WTC11 (cell line): ENCODE results near the gene PTPRT. TPM values are rescaled to one million over a fixed set of nuclear protein-coding genes. Genes with fewer than 3 reads are reported as not detected.

Experiments used
- ATAC-seq: fragments of 200-7000 bp; cut with Tn5 transposase; 2 replicates; pipeline ENCODE4 v1.10.0; 2021; ENCODE audit warnings: mild to moderate bottlenecking, moderate library complexity
- CTCF ChIA-PET: fragments of 300-600 bp; sonication (Branson Sonifier 250); formaldehyde crosslinking; loops from one replicate; lab custom pipeline; 2021; ENCODE audit warnings: antibody characterized with exemption; lab: Charles Lee
- POLR2A ChIA-PET: fragments of 350-600 bp; sonication (Branson Sonifier 250); formaldehyde crosslinking; loops from one replicate; lab custom pipeline; 2021; ENCODE audit warnings: antibody characterized with exemption; lab: Charles Lee
- DNase-seq: peaks from one replicate; pipeline ENCODE4 v3.0.0; 2021; ENCODE audit warnings: low spot score
- H3K27ac Mint-ChIP-seq: 2 replicates; pipeline ENCODE4 v1.8.0; 2021; ENCODE audit warnings: mixed read lengths
- H3K27me3 Mint-ChIP-seq: 2 replicates; pipeline ENCODE4 v1.8.0; 2021; ENCODE audit warnings: low read depth, mild to moderate bottlenecking, moderate library complexity, mixed read lengths
- H3K36me3 Mint-ChIP-seq: 2 replicates; pipeline ENCODE4 v1.8.0; 2021; ENCODE audit warnings: mixed read lengths
- H3K4me1 Mint-ChIP-seq: 2 replicates; pipeline ENCODE4 v1.8.0; 2022; ENCODE audit warnings: mixed read lengths
- H3K4me3 Mint-ChIP-seq: 2 replicates; pipeline ENCODE4 v1.8.0; 2021; ENCODE audit warnings: mild to moderate bottlenecking, moderate library complexity, mixed read lengths
- H3K9me3 Mint-ChIP-seq: 2 replicates; pipeline ENCODE4 v1.8.0; 2021; ENCODE audit warnings: mixed read lengths
- CBFB ChIP-seq: sonication (generic); formaldehyde crosslinking; IDR thresholded peaks from 2 replicates; pipeline ENCODE4 v1.8.1; 2022; ENCODE audit warnings: mild to moderate bottlenecking, low read depth, missing genetic modification reagents
- ELF4 ChIP-seq: sonication (generic); formaldehyde crosslinking; IDR thresholded peaks from 2 replicates; pipeline ENCODE4 v1.8.1; 2022; ENCODE audit warnings: low read depth, mild to moderate bottlenecking, moderate library complexity, missing genetic modification reagents
- ETV6 ChIP-seq: sonication (generic); formaldehyde crosslinking; IDR thresholded peaks from 2 replicates; pipeline ENCODE4 v1.8.1; 2022; ENCODE audit warnings: mild to moderate bottlenecking, missing genetic modification reagents
- IRF2 ChIP-seq: sonication (generic); formaldehyde crosslinking; IDR thresholded peaks from 2 replicates; pipeline ENCODE4 v1.8.0; 2022; ENCODE audit warnings: low read depth, missing genetic modification reagents, borderline replicate concordance
- JUN ChIP-seq: sonication (generic); formaldehyde crosslinking; IDR thresholded peaks from 2 replicates; pipeline ENCODE4 v1.8.0; 2023; ENCODE audit warnings: mild to moderate bottlenecking, missing genetic modification reagents
- KAT7 ChIP-seq: sonication (generic); formaldehyde crosslinking; IDR thresholded peaks from 2 replicates; pipeline ENCODE4 v1.8.1; 2023; ENCODE audit warnings: missing genetic modification reagents, mild to moderate bottlenecking, borderline replicate concordance
- NR3C1 ChIP-seq: sonication (generic); formaldehyde crosslinking; conservative IDR thresholded peaks from 2 replicates; pipeline ENCODE4 v1.8.1; 2023; ENCODE audit warnings: low read depth, mild to moderate bottlenecking, missing genetic modification reagents
- RELA ChIP-seq: sonication (generic); formaldehyde crosslinking; IDR thresholded peaks from 2 replicates; pipeline ENCODE4 v1.8.1; 2022; ENCODE audit warnings: missing genetic modification reagents, mild to moderate bottlenecking, borderline replicate concordance
- SOX15 ChIP-seq: fragments of 250-450 bp; sonication (Bioruptor Pico); IDR thresholded peaks from 2 replicates; pipeline ENCODE4 v1.9.0; 2021; ENCODE audit warnings: mild to moderate bottlenecking
- ZNF121 ChIP-seq: sonication (generic); formaldehyde crosslinking; IDR thresholded peaks from 2 replicates; pipeline ENCODE4 v1.8.0; 2023; ENCODE audit warnings: missing genetic modification reagents
- ZNF317 ChIP-seq: sonication (generic); formaldehyde crosslinking; IDR thresholded peaks from 2 replicates; pipeline ENCODE4 v1.8.1; 2023; ENCODE audit warnings: low read depth, mild to moderate bottlenecking, moderate library complexity, missing genetic modification reagents, borderline replicate concordance
- ZNF416 ChIP-seq: fragments of 250-450 bp; sonication (Bioruptor Pico); IDR thresholded peaks from 2 replicates; pipeline ENCODE4 v1.9.0; 2021; ENCODE audit warnings: mild to moderate bottlenecking, inconsistent platforms
- total RNA-seq: library from RNA; stranded (reverse); gene quantifications from 3 replicates; pipeline ENCODE4 v1.2.3, GENCODE V29; 2021
- TF ChIP-seq, protein P1 (sequence below): sonication (generic); formaldehyde crosslinking; IDR thresholded peaks from 2 replicates; pipeline ENCODE4 v1.8.0; 2023; ENCODE audit warnings: mild to moderate bottlenecking, missing genetic modification reagents
- TF ChIP-seq, protein P2 (sequence below): sonication (generic); formaldehyde crosslinking; IDR thresholded peaks from 2 replicates; pipeline ENCODE4 v1.8.0; 2023; ENCODE audit warnings: missing genetic modification reagents, mild to moderate bottlenecking, borderline replicate concordance
- TF ChIP-seq, protein P3 (sequence below): sonication (generic); formaldehyde crosslinking; IDR thresholded peaks from 2 replicates; pipeline ENCODE4 v1.8.0; 2023; ENCODE audit warnings: missing genetic modification reagents
- TF ChIP-seq, protein P4 (sequence below): sonication (generic); formaldehyde crosslinking; IDR thresholded peaks from 2 replicates; pipeline ENCODE4 v1.8.1; 2022; ENCODE audit warnings: low read depth, missing genetic modification reagents, borderline replicate concordance
- TF ChIP-seq, protein P5 (sequence below): sonication (generic); formaldehyde crosslinking; conservative IDR thresholded peaks from 2 replicates; pipeline ENCODE4 v1.8.1; 2023; ENCODE audit warnings: mild to moderate bottlenecking, low read depth, missing genetic modification reagents, moderate library complexity

Gene PTPRT
- total RNA-seq, 1 experiment from 2014 or later, result 1.1 TPM

DNA sequence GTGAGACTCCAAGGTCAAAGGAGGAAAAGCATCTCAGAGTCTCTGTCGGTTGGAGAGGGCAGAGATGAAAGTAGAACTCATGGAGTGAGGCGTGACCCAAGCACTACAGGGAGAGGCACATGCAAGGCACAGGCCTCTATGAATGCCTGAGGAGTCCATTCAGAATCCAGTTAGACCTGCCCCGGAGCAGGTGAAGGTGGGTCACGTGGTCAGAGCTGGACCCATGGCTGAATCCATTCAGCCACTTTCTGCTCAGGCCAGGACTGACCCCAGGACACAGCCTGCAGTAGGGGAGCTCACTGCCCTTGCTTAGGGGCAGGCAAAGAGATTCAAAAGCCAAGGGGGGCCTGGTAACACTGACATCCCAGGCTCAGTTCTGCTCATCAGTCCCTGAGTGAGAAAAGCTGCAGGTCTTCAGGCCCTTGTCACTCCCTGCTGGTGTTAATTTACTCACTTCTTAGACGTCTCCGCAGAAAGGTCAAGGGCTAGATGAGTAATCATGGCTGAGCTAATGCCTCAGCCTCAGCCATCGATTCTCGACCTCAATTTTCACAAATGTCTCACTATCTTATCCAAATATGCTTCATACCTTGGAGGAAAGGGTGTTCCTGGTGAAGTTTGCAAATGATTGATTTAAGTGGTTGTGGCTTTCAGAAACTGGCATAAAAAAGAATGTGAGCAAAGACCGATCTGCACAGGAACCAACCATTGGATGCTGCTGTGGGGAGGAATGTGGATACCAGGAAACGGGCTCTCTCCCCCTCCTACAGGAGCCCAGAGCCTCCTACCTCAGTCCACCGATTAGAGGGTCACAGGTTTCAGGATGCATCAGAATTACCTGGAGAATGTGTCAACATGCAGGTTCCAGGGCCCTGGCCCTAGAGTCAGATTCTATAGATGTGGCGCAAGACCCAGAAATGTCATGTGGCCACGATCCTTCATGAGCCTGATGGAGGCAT is 584.4 kb downstream of the PTPRT start (continued):
- TF ChIP-seq, protein P1, sequence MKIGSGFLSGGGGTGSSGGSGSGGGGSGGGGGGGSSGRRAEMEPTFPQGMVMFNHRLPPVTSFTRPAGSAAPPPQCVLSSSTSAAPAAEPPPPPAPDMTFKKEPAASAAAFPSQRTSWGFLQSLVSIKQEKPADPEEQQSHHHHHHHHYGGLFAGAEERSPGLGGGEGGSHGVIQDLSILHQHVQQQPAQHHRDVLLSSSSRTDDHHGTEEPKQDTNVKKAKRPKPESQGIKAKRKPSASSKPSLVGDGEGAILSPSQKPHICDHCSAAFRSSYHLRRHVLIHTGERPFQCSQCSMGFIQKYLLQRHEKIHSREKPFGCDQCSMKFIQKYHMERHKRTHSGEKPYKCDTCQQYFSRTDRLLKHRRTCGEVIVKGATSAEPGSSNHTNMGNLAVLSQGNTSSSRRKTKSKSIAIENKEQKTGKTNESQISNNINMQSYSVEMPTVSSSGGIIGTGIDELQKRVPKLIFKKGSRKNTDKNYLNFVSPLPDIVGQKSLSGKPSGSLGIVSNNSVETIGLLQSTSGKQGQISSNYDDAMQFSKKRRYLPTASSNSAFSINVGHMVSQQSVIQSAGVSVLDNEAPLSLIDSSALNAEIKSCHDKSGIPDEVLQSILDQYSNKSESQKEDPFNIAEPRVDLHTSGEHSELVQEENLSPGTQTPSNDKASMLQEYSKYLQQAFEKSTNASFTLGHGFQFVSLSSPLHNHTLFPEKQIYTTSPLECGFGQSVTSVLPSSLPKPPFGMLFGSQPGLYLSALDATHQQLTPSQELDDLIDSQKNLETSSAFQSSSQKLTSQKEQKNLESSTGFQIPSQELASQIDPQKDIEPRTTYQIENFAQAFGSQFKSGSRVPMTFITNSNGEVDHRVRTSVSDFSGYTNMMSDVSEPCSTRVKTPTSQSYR (CRISPR knock-in tag), result no peak
- TF ChIP-seq CBFB (CRISPR knock-in tag) (no peak), JUN (CRISPR knock-in tag) (no peak), NR3C1 (CRISPR knock-in tag) (no peak), IRF2 (no peak), ELF4 (CRISPR knock-in tag) (no peak), SOX15 (CRISPR knock-in tag) (no peak), ZNF317 (CRISPR knock-in tag) (no peak), ZNF416 (CRISPR knock-in tag) (no peak), RELA (CRISPR knock-in tag) (no peak), KAT7 (CRISPR knock-in tag) (no peak)
- TF ChIP-seq, protein P2, sequence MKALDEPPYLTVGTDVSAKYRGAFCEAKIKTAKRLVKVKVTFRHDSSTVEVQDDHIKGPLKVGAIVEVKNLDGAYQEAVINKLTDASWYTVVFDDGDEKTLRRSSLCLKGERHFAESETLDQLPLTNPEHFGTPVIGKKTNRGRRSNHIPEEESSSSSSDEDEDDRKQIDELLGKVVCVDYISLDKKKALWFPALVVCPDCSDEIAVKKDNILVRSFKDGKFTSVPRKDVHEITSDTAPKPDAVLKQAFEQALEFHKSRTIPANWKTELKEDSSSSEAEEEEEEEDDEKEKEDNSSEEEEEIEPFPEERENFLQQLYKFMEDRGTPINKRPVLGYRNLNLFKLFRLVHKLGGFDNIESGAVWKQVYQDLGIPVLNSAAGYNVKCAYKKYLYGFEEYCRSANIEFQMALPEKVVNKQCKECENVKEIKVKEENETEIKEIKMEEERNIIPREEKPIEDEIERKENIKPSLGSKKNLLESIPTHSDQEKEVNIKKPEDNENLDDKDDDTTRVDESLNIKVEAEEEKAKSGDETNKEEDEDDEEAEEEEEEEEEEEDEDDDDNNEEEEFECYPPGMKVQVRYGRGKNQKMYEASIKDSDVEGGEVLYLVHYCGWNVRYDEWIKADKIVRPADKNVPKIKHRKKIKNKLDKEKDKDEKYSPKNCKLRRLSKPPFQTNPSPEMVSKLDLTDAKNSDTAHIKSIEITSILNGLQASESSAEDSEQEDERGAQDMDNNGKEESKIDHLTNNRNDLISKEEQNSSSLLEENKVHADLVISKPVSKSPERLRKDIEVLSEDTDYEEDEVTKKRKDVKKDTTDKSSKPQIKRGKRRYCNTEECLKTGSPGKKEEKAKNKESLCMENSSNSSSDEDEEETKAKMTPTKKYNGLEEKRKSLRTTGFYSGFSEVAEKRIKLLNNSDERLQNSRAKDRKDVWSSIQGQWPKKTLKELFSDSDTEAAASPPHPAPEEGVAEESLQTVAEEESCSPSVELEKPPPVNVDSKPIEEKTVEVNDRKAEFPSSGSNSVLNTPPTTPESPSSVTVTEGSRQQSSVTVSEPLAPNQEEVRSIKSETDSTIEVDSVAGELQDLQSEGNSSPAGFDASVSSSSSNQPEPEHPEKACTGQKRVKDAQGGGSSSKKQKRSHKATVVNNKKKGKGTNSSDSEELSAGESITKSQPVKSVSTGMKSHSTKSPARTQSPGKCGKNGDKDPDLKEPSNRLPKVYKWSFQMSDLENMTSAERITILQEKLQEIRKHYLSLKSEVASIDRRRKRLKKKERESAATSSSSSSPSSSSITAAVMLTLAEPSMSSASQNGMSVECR (CRISPR knock-in tag), result no peak
- TF ChIP-seq, protein P3, sequence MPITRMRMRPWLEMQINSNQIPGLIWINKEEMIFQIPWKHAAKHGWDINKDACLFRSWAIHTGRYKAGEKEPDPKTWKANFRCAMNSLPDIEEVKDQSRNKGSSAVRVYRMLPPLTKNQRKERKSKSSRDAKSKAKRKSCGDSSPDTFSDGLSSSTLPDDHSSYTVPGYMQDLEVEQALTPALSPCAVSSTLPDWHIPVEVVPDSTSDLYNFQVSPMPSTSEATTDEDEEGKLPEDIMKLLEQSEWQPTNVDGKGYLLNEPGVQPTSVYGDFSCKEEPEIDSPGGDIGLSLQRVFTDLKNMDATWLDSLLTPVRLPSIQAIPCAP (CRISPR knock-in tag), result no peak

DNA sequence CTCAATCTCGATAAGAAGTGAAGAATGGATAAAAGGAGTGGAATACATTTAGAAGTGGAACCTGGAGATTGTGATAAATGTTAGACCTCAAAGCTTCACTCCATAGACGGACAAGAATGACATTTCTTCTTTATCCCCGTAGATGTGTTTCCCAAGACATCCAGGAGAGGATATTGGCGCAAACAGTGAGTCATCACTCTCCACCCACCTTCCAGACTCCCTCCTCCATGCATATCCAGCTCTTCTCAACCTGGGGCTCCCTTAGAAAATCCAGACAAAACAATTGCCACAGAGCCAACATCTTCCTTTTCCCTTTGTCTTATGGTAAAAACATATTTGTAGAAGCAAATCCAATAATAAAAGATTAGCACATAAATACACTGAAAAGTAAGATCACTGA is 586.1 kb downstream of the PTPRT start:
- no peak overlapping the region for H3K4me3 Mint-ChIP-seq
- H3K27me3 Mint-ChIP-seq, result no peaks in the 10 kb centered on the region; the same call in 1 of the 2 replicates
- H3K9me3 Mint-ChIP-seq, result no peaks in the 10 kb centered on the region
- ATAC-seq, result no peak
- DNase-seq, result no peak
- no peak overlapping the region for H3K27ac Mint-ChIP-seq
- POLR2A ChIA-PET, result no interaction called here
- peaks cover 3% of the 10 kb centered on the region for H3K4me1 Mint-ChIP-seq
- CTCF ChIA-PET, result no interaction called here
- H3K36me3 Mint-ChIP-seq, result no peaks in the 10 kb centered on the region
- TF ChIP-seq, protein P4, sequence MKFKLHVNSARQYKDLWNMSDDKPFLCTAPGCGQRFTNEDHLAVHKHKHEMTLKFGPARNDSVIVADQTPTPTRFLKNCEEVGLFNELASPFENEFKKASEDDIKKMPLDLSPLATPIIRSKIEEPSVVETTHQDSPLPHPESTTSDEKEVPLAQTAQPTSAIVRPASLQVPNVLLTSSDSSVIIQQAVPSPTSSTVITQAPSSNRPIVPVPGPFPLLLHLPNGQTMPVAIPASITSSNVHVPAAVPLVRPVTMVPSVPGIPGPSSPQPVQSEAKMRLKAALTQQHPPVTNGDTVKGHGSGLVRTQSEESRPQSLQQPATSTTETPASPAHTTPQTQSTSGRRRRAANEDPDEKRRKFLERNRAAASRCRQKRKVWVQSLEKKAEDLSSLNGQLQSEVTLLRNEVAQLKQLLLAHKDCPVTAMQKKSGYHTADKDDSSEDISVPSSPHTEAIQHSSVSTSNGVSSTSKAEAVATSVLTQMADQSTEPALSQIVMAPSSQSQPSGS (CRISPR knock-in tag), result no peak
- TF ChIP-seq ZNF121 (CRISPR knock-in tag) (no peak), ETV6 (no peak)
- TF ChIP-seq, protein P2 (CRISPR knock-in tag), result no peak
- TF ChIP-seq, protein P5, sequence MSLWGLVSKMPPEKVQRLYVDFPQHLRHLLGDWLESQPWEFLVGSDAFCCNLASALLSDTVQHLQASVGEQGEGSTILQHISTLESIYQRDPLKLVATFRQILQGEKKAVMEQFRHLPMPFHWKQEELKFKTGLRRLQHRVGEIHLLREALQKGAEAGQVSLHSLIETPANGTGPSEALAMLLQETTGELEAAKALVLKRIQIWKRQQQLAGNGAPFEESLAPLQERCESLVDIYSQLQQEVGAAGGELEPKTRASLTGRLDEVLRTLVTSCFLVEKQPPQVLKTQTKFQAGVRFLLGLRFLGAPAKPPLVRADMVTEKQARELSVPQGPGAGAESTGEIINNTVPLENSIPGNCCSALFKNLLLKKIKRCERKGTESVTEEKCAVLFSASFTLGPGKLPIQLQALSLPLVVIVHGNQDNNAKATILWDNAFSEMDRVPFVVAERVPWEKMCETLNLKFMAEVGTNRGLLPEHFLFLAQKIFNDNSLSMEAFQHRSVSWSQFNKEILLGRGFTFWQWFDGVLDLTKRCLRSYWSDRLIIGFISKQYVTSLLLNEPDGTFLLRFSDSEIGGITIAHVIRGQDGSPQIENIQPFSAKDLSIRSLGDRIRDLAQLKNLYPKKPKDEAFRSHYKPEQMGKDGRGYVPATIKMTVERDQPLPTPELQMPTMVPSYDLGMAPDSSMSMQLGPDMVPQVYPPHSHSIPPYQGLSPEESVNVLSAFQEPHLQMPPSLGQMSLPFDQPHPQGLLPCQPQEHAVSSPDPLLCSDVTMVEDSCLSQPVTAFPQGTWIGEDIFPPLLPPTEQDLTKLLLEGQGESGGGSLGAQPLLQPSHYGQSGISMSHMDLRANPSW (CRISPR knock-in tag), result no peak
